Small intestine (tissue), 4 donors: ENCODE measurements around the gene RDH11. TPM values are rescaled to one million over a fixed set of nuclear protein-coding genes. Genes with fewer than 3 reads are reported as not detected.

ENCODE experiments used
- polyA plus RNA-seq, 4 donors: library from polyadenylated mRNA; stranded (reverse) in 3 of 4; unstranded in 1 of 4; fragments of 200-250 nt in 3 of 4; fragments of 120-200 nt in 1 of 4; gene quantifications; one replicate each; pipeline versions ENCODE4 v1.2.1 to v1.2.3, GENCODE V29; 2013
- donor health status: healthy with polysubstance abuse.
- donor health status: Bipolar disorder and iron deficiency.
- donor health status: healthy.

Gene RDH11
- polyA plus RNA-seq, 4 donors, result 5.9 to 63.8 (median 23.8) TPM

Other genes with a start within 250 kb of the RDH11 start
- 10 to 100 TPM in 3 of 4 donors, 1 to 10 TPM in 1; 6.5 to 27.5 (median 11.4) TPM for gene TMEM229B, start 207.0 kb downstream of the RDH11 start, polyA plus RNA-seq
- gene PLEKHH1, start 162.5 kb downstream of the RDH11 start, polyA plus RNA-seq, result 10 to 100 TPM; 21.5 to 87.2 (median 47.5) TPM
- 10 to 100 TPM; 19.6 to 53.9 (median 22.6) TPM for gene PIGH, start 95.5 kb downstream of the RDH11 start, polyA plus RNA-seq
- gene ARG2, start 75.8 kb downstream of the RDH11 start, polyA plus RNA-seq, result 10 to 100 TPM in 3 of 4 donors, 1 to 10 TPM in 1; 2.4 to 56.1 (median 22.8) TPM
- 10 to 100 TPM; 58.4 to 94.6 (median 83.4) TPM for gene VTI1B, start 21.1 kb downstream of the RDH11 start, polyA plus RNA-seq
- 1 to 10 TPM in 1 of 4 donors, under 1 TPM in 1, not detected in 2; 0.44 to 1.4 TPM for gene RDH12, start 6.1 kb upstream of the RDH11 start, polyA plus RNA-seq
- 10 to 100 TPM in 1 of 4 donors, 1 to 10 TPM in 3; 3.2 to 24.1 (median 4.7) TPM for gene ZFYVE26, start 120.8 kb upstream of the RDH11 start, polyA plus RNA-seq
- 1 to 10 TPM; 1.1 to 9.0 (median 4.1) TPM for gene RAD51B, start 124.0 kb upstream of the RDH11 start, polyA plus RNA-seq